GM23338 (cell line): ENCODE results near the gene RBCK1.

Experiments
- CTCF ChIP-seq, 2 experiments: fragments of 200-600 bp in 1 of 2; sonication (generic) in 1 of 2; conservative IDR thresholded peaks; 2 replicates each; pipeline versions ENCODE4 v1.5.1 to v1.6.1; 2016 to 2017; ENCODE audit warnings: antibody characterized with exemption in 2 of 2, low read depth in 2 of 2, mild to moderate bottlenecking in 2 of 2, moderate library complexity in 1 of 2
- EZH2 ChIP-seq: fragments of 200-600 bp; sonication (generic); IDR thresholded peaks from one replicate; pipeline ENCODE4 v1.8.0; 2017; ENCODE audit warnings: antibody characterized with exemption, mild to moderate bottlenecking, low read depth; ENCODE audit not compliant: unreplicated experiment
- POLR2AphosphoS5 ChIP-seq: IDR thresholded peaks from 2 replicates; pipeline ENCODE4 v1.6.1; 2016; ENCODE audit warnings: antibody characterized with exemption, low read depth

DNA sequence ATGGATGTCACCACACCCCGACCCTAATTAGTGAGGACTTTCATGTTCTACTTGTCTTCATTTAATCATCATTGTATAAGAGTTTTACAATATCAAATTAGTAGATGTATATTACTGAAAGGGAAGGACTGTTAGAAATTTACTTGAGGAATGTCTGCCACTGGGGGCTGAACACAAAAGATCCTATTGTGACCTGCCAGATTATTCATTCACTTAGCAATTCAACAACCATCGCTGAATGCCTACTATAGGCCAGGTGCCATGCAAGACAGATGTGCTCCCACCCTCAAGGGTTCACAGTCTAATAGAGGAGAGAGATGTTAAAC, 8.0 kb upstream of the RBCK1 start:
- TF ChIP-seq CTCF (conservative IDR thresholded peaks at IDR 0.05; ENCODE audit: low read depth in 2 of 2) = no peak
- no peak for TF ChIP-seq POLR2AphosphoS5
- no peak for TF ChIP-seq EZH2
